ENCODE measurements around the gene MBNL1. TPM values are rescaled to one million over a fixed set of nuclear protein-coding genes. Genes with fewer than 3 reads are reported as not detected.

The MBNL1 gene
- total RNA-seq, 1 donor from 2014 or later = 178 TPM

GRCh38 chr3:152251916-152252315 is 16.8 kb upstream of the MBNL1 start:
- DNase-seq (ENCODE audit: low spot score) = no peak
- intact Hi-C loops (cut with DNase I) = no loop called here

GRCh38 chr3:152252755-152253154 is 16.0 kb upstream of the MBNL1 start:
- intact Hi-C loops (cut with DNase I) = no loop called here
- DNase-seq (ENCODE audit: low spot score) = no peak

- intact Hi-C loops (cut with DNase I) = no loop called here
- no peak for DNase-seq (ENCODE audit: low spot score)
Observed at GRCh38 chr3:152253514-152253913, 15.2 kb upstream of the MBNL1 start.

- no peak for DNase-seq (ENCODE audit: low spot score)
- intact Hi-C loops (cut with DNase I) = no loop called here
Observed at GRCh38 chr3:152254041-152254440, 14.7 kb upstream of the MBNL1 start.

GRCh38 chr3:152255290-152255689 is 13.4 kb upstream of the MBNL1 start:
- intact Hi-C loops (cut with DNase I) = no loop called here
- no peak for DNase-seq (ENCODE audit: low spot score)

GRCh38 chr3:152256851-152257562 is 11.7 kb upstream of the MBNL1 start:
- intact Hi-C loops (cut with DNase I) = no loop called here
- no peak for DNase-seq (ENCODE audit: low spot score)

GRCh38 chr3:152257563-152258035 is 11.1 kb upstream of the MBNL1 start:
- DNase-seq (ENCODE audit: low spot score) = no peak
- intact Hi-C loops (cut with DNase I) = no loop called here

- DNase-seq (ENCODE audit: low spot score) = no peak
- intact Hi-C loops (cut with DNase I) = no loop called here
Observed at GRCh38 chr3:152258448-152259393, 10.0 kb upstream of the MBNL1 start.

GRCh38 chr3:152259468-152259867 is 9.3 kb upstream of the MBNL1 start:
- no peak for DNase-seq (ENCODE audit: low spot score)
- intact Hi-C loops (cut with DNase I) = no loop called here

GRCh38 chr3:152260026-152260425 is 8.7 kb upstream of the MBNL1 start:
- DNase-seq (ENCODE audit: low spot score) = no peak
- intact Hi-C loops (cut with DNase I) = loop anchor here (10.0 kb wide), 1 partner anchor 145 kb away; no protein-coding TSS in a partner anchor

GRCh38 chr3:152260529-152260928 is 8.2 kb upstream of the MBNL1 start:
- DNase-seq (ENCODE audit: low spot score) = no peak
- intact Hi-C loops (cut with DNase I) = loop anchor here (10.0 kb wide), 1 partner anchor 144 kb away; no protein-coding TSS in a partner anchor

- DNase-seq (ENCODE audit: low spot score) = no peak
- intact Hi-C loops (cut with DNase I) = loop anchor here (10.0 kb wide), 1 partner anchor 143 kb away; no protein-coding TSS in a partner anchor
Observed at GRCh38 chr3:152261329-152261728, 7.4 kb upstream of the MBNL1 start.

GRCh38 chr3:152263711-152264110 is 5.0 kb upstream of the MBNL1 start:
- no peak for DNase-seq (ENCODE audit: low spot score)
- intact Hi-C loops (cut with DNase I) = loop anchor here (10.0 kb wide), 1 partner anchor 141 kb away; no protein-coding TSS in a partner anchor

- intact Hi-C loops (cut with DNase I) = loop anchor here (10.0 kb wide), 1 partner anchor 140 kb away; no protein-coding TSS in a partner anchor
- no peak for DNase-seq (ENCODE audit: low spot score)
Observed at GRCh38 chr3:152264378-152264777, 4.4 kb upstream of the MBNL1 start.

- intact Hi-C loops (cut with DNase I) = loop anchor here (5.0 to 10.0 kb wide), 4 partner anchors 51 to 176 kb away; no protein-coding TSS in a partner anchor
- peak; percentile 84 for DNase-seq (ENCODE audit: low spot score)
Observed at GRCh38 chr3:152266221-152266995, 2.3 kb upstream of the MBNL1 start.

- DNase-seq (ENCODE audit: low spot score) = no peak
- intact Hi-C loops (cut with DNase I) = loop anchor here (1.0 to 10.0 kb wide), 6 partner anchors 49 to 174 kb away; no protein-coding TSS in a partner anchor
Observed at GRCh38 chr3:152267831-152268554, 736 bp upstream of the MBNL1 start.

- peak; percentile 92 for DNase-seq (ENCODE audit: low spot score)
- intact Hi-C loops (cut with DNase I) = loop anchor here (2.0 to 10.0 kb wide), 5 partner anchors 48 to 173 kb away; no protein-coding TSS in a partner anchor
Observed at GRCh38 chr3:152269056-152269830, 514 bp downstream of the MBNL1 start.

All from cardiac septum (tissue), 1 donor.